ENCODE data around the gene CDK19.

The CDK19 gene

DNA sequence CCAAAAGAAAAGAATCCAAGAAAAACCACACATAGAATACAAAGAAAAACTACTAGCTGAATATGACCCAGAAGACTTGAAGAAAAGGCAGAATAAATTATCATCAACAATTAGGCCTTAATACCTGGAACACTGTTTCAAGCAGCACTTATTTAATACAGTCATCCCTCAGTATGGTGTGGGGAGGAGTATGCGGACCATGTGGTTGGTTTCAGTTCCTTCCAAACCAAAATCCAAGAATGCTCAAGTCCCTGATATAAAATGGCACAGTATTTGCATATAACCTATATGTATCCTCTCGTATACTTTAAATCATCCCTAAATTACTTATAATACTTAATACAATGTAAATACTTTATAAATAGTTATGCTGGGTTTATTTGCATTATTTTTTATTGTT is 16.1 kb downstream of the CDK19 start:
- H3K36me3 ChIP-seq (ENCODE audit: control insufficient read depth, insufficient read depth, low read length), result no peaks in the 10 kb centered on the region
- no peaks in the 10 kb centered on the region for H3K4me1 ChIP-seq (ENCODE audit: control insufficient read depth, insufficient read depth, low read length, poor library complexity, severe bottlenecking)
- H3K9me3 ChIP-seq (ENCODE audit: control insufficient read depth, low read length), result no peaks in the 10 kb centered on the region
- H3K27ac ChIP-seq (ENCODE audit: insufficient read depth, low read length, poor library complexity, severe bottlenecking), result no peak overlapping the region
- no peaks in the 10 kb centered on the region for H3K27me3 ChIP-seq (replicated peaks; ENCODE audit: control insufficient read depth, insufficient read depth, low read length, poor library complexity, severe bottlenecking)
- DNase-seq, result no peak
- no peak overlapping the region for H3K4me3 ChIP-seq (ENCODE audit: insufficient read depth, low read depth, low read length, poor library complexity, severe bottlenecking)

DNA sequence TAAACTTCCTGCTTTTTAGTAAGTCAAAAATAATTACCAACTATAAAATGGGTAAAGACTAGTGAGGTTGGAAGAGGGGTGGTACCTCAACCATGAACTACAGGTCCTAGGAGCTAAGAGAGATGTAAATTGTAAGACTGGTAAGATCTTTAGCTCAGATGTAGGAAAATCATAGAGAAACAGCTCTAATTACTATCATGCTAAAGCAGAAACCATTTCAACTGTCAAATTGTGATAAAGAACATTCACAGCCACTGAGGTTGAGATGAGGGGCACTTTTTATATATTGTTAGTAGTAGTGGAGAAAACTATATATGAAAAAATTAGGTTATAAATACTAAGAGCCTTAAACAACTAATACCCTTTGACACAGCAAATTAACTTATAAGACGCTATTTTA is 20.0 kb downstream of the CDK19 start:
- Histone ChIP-seq H3K4me1 (ENCODE audit: control insufficient read depth, insufficient read depth, low read length, poor library complexity, severe bottlenecking) (no peaks in the 10 kb centered on the region), H3K9me3 (ENCODE audit: control insufficient read depth, low read length) (no peaks in the 10 kb centered on the region), H3K36me3 (ENCODE audit: control insufficient read depth, insufficient read depth, low read length) (no peaks in the 10 kb centered on the region), H3K4me3 (ENCODE audit: insufficient read depth, low read depth, low read length, poor library complexity, severe bottlenecking) (no peak overlapping the region), H3K27me3 (replicated peaks; ENCODE audit: control insufficient read depth, insufficient read depth, low read length, poor library complexity, severe bottlenecking) (no peaks in the 10 kb centered on the region), H3K27ac (ENCODE audit: insufficient read depth, low read length, poor library complexity, severe bottlenecking) (no peak overlapping the region)
- DNase-seq, result no peak

DNA sequence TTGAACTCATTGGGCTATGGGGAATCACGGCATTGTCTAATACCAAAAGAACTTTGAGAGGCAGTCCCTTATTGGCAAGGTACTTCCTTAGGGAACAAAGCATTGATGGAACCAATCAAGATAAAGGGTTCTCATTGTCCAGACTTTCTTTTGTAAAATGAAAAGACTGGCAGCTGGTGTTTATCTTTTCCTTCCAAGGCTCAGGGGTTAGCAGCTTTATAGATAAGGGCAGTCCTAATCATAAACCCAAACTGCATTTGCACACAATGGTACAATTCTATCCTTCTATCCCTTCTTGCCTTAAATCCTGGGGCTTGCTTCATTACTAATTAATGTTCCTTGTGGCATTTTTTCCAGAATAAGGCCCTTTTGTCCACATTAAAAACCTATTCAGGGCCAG is 28.6 kb downstream of the CDK19 start:
- no peaks in the 10 kb centered on the region for H3K4me1 ChIP-seq (ENCODE audit: control insufficient read depth, insufficient read depth, low read length, poor library complexity, severe bottlenecking)
- H3K27me3 ChIP-seq (replicated peaks; ENCODE audit: control insufficient read depth, insufficient read depth, low read length, poor library complexity, severe bottlenecking), result no peaks in the 10 kb centered on the region

DNA sequence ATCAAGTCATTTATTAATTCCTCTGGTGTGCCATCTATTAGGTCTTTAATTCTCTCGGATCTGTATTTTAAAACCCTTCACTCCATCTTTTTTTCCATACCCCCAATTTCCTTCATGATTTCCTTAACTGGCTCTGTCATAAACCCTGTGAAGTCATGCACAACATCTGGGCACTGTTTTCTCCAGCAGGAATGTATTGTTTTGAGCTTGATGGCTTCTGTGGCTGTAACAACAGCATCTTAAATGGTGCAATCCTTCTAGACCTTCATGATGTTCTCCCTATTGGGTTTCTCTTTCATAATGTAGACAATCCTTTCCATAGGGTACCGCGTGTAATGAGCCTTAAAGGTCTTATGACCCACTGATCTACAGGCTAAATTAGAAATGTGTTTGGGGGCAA is 29.0 kb downstream of the CDK19 start:
- Histone ChIP-seq H3K27ac (ENCODE audit: insufficient read depth, low read length, poor library complexity, severe bottlenecking) (no peak overlapping the region), H3K4me1 (ENCODE audit: control insufficient read depth, insufficient read depth, low read length, poor library complexity, severe bottlenecking) (no peaks in the 10 kb centered on the region), H3K36me3 (ENCODE audit: control insufficient read depth, insufficient read depth, low read length) (no peaks in the 10 kb centered on the region), H3K27me3 (replicated peaks; ENCODE audit: control insufficient read depth, insufficient read depth, low read length, poor library complexity, severe bottlenecking) (no peaks in the 10 kb centered on the region), H3K4me3 (ENCODE audit: insufficient read depth, low read depth, low read length, poor library complexity, severe bottlenecking) (no peak overlapping the region), H3K9me3 (ENCODE audit: control insufficient read depth, low read length) (no peaks in the 10 kb centered on the region)
- DNase-seq, result no peak

More for the DNA sequence above, 28.6 kb downstream of the CDK19 start:
- DNase-seq, result no peak
- Histone ChIP-seq H3K9me3 (ENCODE audit: control insufficient read depth, low read length) (no peaks in the 10 kb centered on the region), H3K36me3 (ENCODE audit: control insufficient read depth, insufficient read depth, low read length) (no peaks in the 10 kb centered on the region), H3K4me3 (ENCODE audit: insufficient read depth, low read depth, low read length, poor library complexity, severe bottlenecking) (no peak overlapping the region), H3K27ac (ENCODE audit: insufficient read depth, low read length, poor library complexity, severe bottlenecking) (no peak overlapping the region)

DNA sequence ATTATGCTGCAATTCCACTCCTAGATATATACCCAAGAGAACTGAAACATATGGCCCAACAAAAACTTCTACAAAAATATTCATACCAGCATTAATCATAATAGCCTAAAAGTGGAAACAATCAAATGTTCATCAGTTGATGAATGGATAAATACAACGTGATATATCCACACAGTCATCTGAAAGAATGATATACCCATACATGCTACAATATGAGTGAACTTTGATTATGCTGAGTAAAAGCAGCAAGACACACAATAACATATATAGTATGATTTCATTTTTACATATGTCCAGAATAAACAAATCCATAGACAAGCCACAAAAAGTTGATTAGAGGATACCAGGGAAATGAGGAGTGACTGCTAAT is 30.7 kb downstream of the CDK19 start:
- Histone ChIP-seq H3K36me3 (ENCODE audit: control insufficient read depth, insufficient read depth, low read length) (no peaks in the 10 kb centered on the region), H3K9me3 (ENCODE audit: control insufficient read depth, low read length) (no peaks in the 10 kb centered on the region), H3K4me1 (ENCODE audit: control insufficient read depth, insufficient read depth, low read length, poor library complexity, severe bottlenecking) (no peaks in the 10 kb centered on the region), H3K27ac (ENCODE audit: insufficient read depth, low read length, poor library complexity, severe bottlenecking) (no peak overlapping the region), H3K4me3 (ENCODE audit: insufficient read depth, low read depth, low read length, poor library complexity, severe bottlenecking) (no peak overlapping the region), H3K27me3 (replicated peaks; ENCODE audit: control insufficient read depth, insufficient read depth, low read length, poor library complexity, severe bottlenecking) (no peaks in the 10 kb centered on the region)
- DNase-seq, result no peak

DNA sequence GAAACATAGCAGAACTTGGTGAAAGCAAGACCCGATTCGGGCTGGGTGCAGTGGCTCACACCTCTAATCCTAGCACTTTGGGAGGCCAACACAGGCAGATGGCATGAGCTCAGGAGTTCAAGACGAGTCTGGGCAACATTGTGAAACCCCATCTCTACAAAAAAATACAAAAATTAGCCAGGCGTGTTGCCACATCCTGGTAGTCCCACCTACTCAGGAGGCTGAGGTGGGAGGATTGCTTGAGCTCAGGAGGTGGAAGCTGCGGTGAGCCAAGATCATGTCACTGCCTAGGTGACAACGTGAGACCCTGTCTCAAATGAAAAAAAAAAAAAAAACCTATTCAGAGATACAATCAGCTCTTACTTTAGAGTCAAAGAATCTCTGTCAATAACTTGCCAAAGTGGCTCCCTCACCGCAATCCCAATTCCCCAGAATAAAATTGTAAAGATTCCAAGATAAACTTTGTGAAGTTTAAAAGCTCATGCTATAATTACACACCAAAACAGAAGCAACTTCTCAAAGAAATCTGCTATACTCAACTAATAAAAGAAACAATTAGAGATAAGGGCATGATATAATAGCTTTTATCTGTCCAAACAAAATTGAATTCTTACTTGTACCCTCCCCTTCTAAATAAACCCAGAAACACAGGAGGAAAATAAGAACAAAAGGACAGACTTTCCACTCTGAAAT is 33.6 kb downstream of the CDK19 start:
- no peak overlapping the region for H3K27ac ChIP-seq (ENCODE audit: insufficient read depth, low read length, poor library complexity, severe bottlenecking)
- no peaks in the 10 kb centered on the region for H3K4me1 ChIP-seq (ENCODE audit: control insufficient read depth, insufficient read depth, low read length, poor library complexity, severe bottlenecking)
- H3K4me3 ChIP-seq (ENCODE audit: insufficient read depth, low read depth, low read length, poor library complexity, severe bottlenecking), result no peak overlapping the region
- H3K36me3 ChIP-seq (ENCODE audit: control insufficient read depth, insufficient read depth, low read length), result no peaks in the 10 kb centered on the region
- no peak for DNase-seq
- no peaks in the 10 kb centered on the region for H3K9me3 ChIP-seq (ENCODE audit: control insufficient read depth, low read length)
- no peaks in the 10 kb centered on the region for H3K27me3 ChIP-seq (replicated peaks; ENCODE audit: control insufficient read depth, insufficient read depth, low read length, poor library complexity, severe bottlenecking)

DNA sequence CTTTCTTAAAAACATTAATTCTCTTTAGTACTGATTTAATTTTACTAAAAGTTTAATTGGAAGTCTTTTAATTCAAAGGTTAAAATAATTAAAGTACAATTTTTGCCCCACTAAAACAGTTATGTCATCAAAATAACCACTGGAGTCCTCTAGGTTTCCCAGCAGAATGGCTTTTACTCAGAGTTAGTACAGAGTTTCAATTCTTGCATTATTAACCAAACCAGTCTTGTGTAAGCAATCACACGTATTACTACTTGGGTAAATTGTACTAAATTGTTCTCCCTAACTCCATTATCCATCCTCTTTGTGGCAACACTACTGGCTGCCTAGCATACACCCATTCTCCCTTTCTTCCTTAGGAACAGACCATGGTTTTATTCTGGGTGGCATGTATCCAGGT is 36.9 kb downstream of the CDK19 start:
- Histone ChIP-seq H3K36me3 (ENCODE audit: control insufficient read depth, insufficient read depth, low read length) (no peaks in the 10 kb centered on the region), H3K9me3 (ENCODE audit: control insufficient read depth, low read length) (no peaks in the 10 kb centered on the region), H3K4me1 (ENCODE audit: control insufficient read depth, insufficient read depth, low read length, poor library complexity, severe bottlenecking) (no peaks in the 10 kb centered on the region), H3K4me3 (ENCODE audit: insufficient read depth, low read depth, low read length, poor library complexity, severe bottlenecking) (no peak overlapping the region), H3K27me3 (replicated peaks; ENCODE audit: control insufficient read depth, insufficient read depth, low read length, poor library complexity, severe bottlenecking) (no peaks in the 10 kb centered on the region), H3K27ac (ENCODE audit: insufficient read depth, low read length, poor library complexity, severe bottlenecking) (no peak overlapping the region)
- DNase-seq, result no peak

DNA sequence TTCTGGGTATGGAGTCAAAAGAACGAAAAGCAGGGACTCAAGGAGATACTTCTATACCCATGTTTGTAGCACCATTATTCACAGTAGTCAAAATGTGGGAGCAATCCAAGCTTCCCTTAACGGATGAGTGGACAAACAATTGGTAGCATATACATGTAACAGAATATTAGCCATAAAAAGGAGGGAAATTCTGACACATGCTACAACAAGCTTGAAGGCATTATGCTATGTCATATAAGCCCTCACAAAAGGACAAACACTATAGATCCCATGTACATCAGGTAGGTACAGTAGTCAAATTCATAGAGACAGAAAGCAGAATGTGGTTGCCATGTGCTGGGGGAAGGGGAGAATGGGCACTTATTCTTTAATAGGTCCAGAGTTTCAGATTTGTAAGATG is 37.6 kb downstream of the CDK19 start:
- no peak overlapping the region for H3K4me3 ChIP-seq (ENCODE audit: insufficient read depth, low read depth, low read length, poor library complexity, severe bottlenecking)
- H3K36me3 ChIP-seq (ENCODE audit: control insufficient read depth, insufficient read depth, low read length), result no peaks in the 10 kb centered on the region
- no peak for DNase-seq
- H3K27me3 ChIP-seq (replicated peaks; ENCODE audit: control insufficient read depth, insufficient read depth, low read length, poor library complexity, severe bottlenecking), result no peaks in the 10 kb centered on the region
- no peaks in the 10 kb centered on the region for H3K4me1 ChIP-seq (ENCODE audit: control insufficient read depth, insufficient read depth, low read length, poor library complexity, severe bottlenecking)
- H3K9me3 ChIP-seq (ENCODE audit: control insufficient read depth, low read length), result no peaks in the 10 kb centered on the region
- H3K27ac ChIP-seq (ENCODE audit: insufficient read depth, low read length, poor library complexity, severe bottlenecking), result no peak overlapping the region

DNA sequence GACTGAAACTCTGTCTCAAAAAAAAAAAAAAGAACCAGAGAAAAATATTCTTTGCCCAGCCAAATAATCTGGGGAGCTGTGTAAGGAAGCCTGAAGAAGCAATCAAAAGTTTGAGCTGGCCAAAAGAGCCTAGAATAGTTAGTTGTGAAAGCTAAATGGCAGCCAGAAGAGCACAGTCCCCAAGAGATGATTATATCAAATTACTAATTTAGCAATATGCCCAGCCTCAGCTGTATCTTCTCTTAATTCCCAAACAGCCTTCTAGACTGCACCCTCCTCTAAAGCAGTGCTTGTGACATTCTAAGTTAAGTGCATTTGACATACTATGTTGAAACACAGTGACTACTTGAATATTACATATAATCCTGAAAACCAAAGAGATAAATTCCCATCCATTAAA is 38.9 kb downstream of the CDK19 start:
- Histone ChIP-seq H3K4me3 (ENCODE audit: insufficient read depth, low read depth, low read length, poor library complexity, severe bottlenecking) (no peak overlapping the region), H3K36me3 (ENCODE audit: control insufficient read depth, insufficient read depth, low read length) (no peaks in the 10 kb centered on the region), H3K27ac (ENCODE audit: insufficient read depth, low read length, poor library complexity, severe bottlenecking) (no peak overlapping the region), H3K9me3 (ENCODE audit: control insufficient read depth, low read length) (no peaks in the 10 kb centered on the region), H3K27me3 (replicated peaks; ENCODE audit: control insufficient read depth, insufficient read depth, low read length, poor library complexity, severe bottlenecking) (no peaks in the 10 kb centered on the region), H3K4me1 (ENCODE audit: control insufficient read depth, insufficient read depth, low read length, poor library complexity, severe bottlenecking) (no peaks in the 10 kb centered on the region)
- no peak for DNase-seq

DNA sequence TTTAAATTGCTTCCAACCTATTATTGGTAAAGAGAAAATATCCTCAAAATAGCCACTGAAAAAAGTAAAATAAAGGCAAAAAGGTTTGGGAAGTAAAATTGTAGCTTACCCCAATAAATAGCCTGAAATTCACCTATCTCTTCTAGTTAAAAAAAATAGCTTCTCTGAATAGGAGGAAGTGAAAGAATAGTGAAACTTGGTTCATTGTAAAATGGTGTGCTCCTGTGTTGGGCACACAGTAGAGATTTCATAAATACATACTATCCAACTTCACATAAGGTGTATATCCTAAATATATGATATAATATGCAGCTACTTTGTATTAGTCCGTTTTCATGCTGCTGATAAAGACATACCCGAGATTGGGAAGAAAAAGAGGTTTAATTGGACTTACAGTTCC is 45.3 kb downstream of the CDK19 start:
- Histone ChIP-seq H3K9me3 (ENCODE audit: control insufficient read depth, low read length) (no peaks in the 10 kb centered on the region), H3K27me3 (replicated peaks; ENCODE audit: control insufficient read depth, insufficient read depth, low read length, poor library complexity, severe bottlenecking) (no peaks in the 10 kb centered on the region), H3K4me1 (ENCODE audit: control insufficient read depth, insufficient read depth, low read length, poor library complexity, severe bottlenecking) (no peaks in the 10 kb centered on the region), H3K4me3 (ENCODE audit: insufficient read depth, low read depth, low read length, poor library complexity, severe bottlenecking) (no peak overlapping the region), H3K27ac (ENCODE audit: insufficient read depth, low read length, poor library complexity, severe bottlenecking) (no peak overlapping the region), H3K36me3 (ENCODE audit: control insufficient read depth, insufficient read depth, low read length) (peaks cover 5% of the 10 kb centered on the region)
- no peak for DNase-seq
